ENCODE measurements around the gene ADK. TPM values are rescaled to one million over a fixed set of nuclear protein-coding genes. Genes with fewer than 3 reads are reported as not detected.

Gene ADK
- polyA plus RNA-seq, 1 experiment, result 41.9 TPM

- Histone ChIP-seq H3K9me3 (ENCODE audit: control insufficient read depth, insufficient read depth, low read length) (no peaks in the 10 kb centered on the region), H3K27ac (ENCODE audit: low read depth, low read length) (no peak overlapping the region), H3K27me3 (ENCODE audit: control insufficient read depth, insufficient read depth, low read length) (no peaks in the 10 kb centered on the region), H3K4me3 (ENCODE audit: low read depth, low read length) (no peak overlapping the region)
- ChIA-PET POLR2A (no interaction called here), CTCF (interaction anchor here (0.8 kb wide), 1 partner anchor 481 kb away, joined by 3 read pairs; no protein-coding TSS in a partner anchor)
- no peak for DNase-seq (ENCODE audit: low read depth, low spot score)
- TF ChIP-seq, protein P1, sequence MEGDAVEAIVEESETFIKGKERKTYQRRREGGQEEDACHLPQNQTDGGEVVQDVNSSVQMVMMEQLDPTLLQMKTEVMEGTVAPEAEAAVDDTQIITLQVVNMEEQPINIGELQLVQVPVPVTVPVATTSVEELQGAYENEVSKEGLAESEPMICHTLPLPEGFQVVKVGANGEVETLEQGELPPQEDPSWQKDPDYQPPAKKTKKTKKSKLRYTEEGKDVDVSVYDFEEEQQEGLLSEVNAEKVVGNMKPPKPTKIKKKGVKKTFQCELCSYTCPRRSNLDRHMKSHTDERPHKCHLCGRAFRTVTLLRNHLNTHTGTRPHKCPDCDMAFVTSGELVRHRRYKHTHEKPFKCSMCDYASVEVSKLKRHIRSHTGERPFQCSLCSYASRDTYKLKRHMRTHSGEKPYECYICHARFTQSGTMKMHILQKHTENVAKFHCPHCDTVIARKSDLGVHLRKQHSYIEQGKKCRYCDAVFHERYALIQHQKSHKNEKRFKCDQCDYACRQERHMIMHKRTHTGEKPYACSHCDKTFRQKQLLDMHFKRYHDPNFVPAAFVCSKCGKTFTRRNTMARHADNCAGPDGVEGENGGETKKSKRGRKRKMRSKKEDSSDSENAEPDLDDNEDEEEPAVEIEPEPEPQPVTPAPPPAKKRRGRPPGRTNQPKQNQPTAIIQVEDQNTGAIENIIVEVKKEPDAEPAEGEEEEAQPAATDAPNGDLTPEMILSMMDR (IDR thresholded peaks at IDR 0.05; ENCODE audit: low read depth, low read length), result no peak
Measured at GRCh38 chr10:74755273-74755672, 604.3 kb downstream of the ADK start.

Small RNA genes lying within 50 kb of the gene (small RNA-seq; reads per million reads assigned to genes)
- gene RF00019 (ENCODE audit: insufficient read length, low read depth) (not detected), gene TIMM9P1 (ENCODE audit: insufficient read length, low read depth) (not detected)

Other genes starting within 250 kb of the ADK start
- 241 and 329 TPM in 2 replicates for gene PLAU, start 240.1 kb upstream of the ADK start, polyA plus RNA-seq (2011; rRNA removed)
- 313 and 327 TPM in 2 replicates for gene VCL, start 153.1 kb upstream of the ADK start, polyA plus RNA-seq (2011; rRNA removed)
- 52.0 and 70.7 TPM in 2 replicates for gene AP3M1, start 393 bp upstream of the ADK start, polyA plus RNA-seq (2011; rRNA removed)

Data from AG04450 (cell line).